Amniotic epithelial cell (primary cell): ENCODE data around the gene EMD.
A peak's percentile ranks its signal among the peaks of the same experiment; 100 is the strongest.
"Not testable (repeated sequence)": the region's sequence is repeated elsewhere in the genome, so short reads cannot be mapped to it uniquely, and the experiment has no call there.

Experiments
- DNase-seq: peaks from one replicate; pipeline ENCODE4 v3.0.0-alpha.2; 2010; ENCODE audit warnings: low read depth

EMD gene

GRCh38 chrX:154378799-154379568 is at the start of gene EMD:
Gene EMD, plus strand, starts transcription at chrX:154379295. Its CDS starts 190 bp downstream, at chrX:154379485.
- peak; percentile 94 for DNase-seq

GRCh38 chrX:154332561-154332960 is 46.5 kb upstream of the EMD start:
- no peak for DNase-seq

- no peak for DNase-seq
Measured at GRCh38 chrX:154333116-154333515, 46.0 kb upstream of the EMD start.

- no peak for DNase-seq
Measured at GRCh38 chrX:154333837-154334271, 45.2 kb upstream of the EMD start.

- DNase-seq, result no peak
Measured at GRCh38 chrX:154334496-154334895, 44.6 kb upstream of the EMD start.

GRCh38 chrX:154341399-154342298 is 37.4 kb upstream of the EMD start:
- DNase-seq, result not testable (repeated sequence)

- DNase-seq, result not testable (repeated sequence)
Measured at GRCh38 chrX:154343063-154343462, 36.0 kb upstream of the EMD start.

GRCh38 chrX:154343620-154344019 is 35.5 kb upstream of the EMD start:
- DNase-seq, result not testable (repeated sequence)

- DNase-seq, result peak; percentile 31
Measured at GRCh38 chrX:154348114-154348531, 31.0 kb upstream of the EMD start.

- DNase-seq, result no peak
Measured at GRCh38 chrX:154348646-154349358, 30.3 kb upstream of the EMD start.

- no peak for DNase-seq
Measured at GRCh38 chrX:154349359-154349935, 29.6 kb upstream of the EMD start.

- DNase-seq, result no peak
Measured at GRCh38 chrX:154349979-154350378, 29.1 kb upstream of the EMD start.

GRCh38 chrX:154350429-154351182 is 28.5 kb upstream of the EMD start:
- no peak for DNase-seq

GRCh38 chrX:154351183-154352011 is 27.7 kb upstream of the EMD start:
- DNase-seq, result no peak

- DNase-seq, result no peak
Measured at GRCh38 chrX:154352012-154352401, 27.1 kb upstream of the EMD start.

- DNase-seq, result no peak
Measured at GRCh38 chrX:154352466-154352865, 26.6 kb upstream of the EMD start.

GRCh38 chrX:154353172-154353843 is 25.8 kb upstream of the EMD start:
- DNase-seq, result no peak

GRCh38 chrX:154354013-154354412 is 25.1 kb upstream of the EMD start:
- DNase-seq, result no peak

- no peak for DNase-seq
Measured at GRCh38 chrX:154354516-154354915, 24.6 kb upstream of the EMD start.
